Panc1 (cell line): ENCODE results near the gene NUDT19. TPM values are rescaled to one million over a fixed set of nuclear protein-coding genes. Genes with fewer than 3 reads are reported as not detected.

Experiments
- ATAC-seq: fragments of 200-7000 bp; cut with Tn5 transposase; 2 replicates; pipeline ENCODE4 v1.9.1; 2020; ENCODE audit warnings: mild to moderate bottlenecking, moderate library complexity
- BruUV-seq: library from RNA; stranded (reverse); fragments of 400-500 nt; replicated peaks from 2 replicates; lab custom pipeline; 2021; lab: Mats Ljungman, UMichigan
- CTCF ChIA-PET: fragments of 300-600 bp; sonication (Branson Sonifier 250); formaldehyde crosslinking; loops from one replicate; lab custom pipeline; 2022; ENCODE audit warnings: antibody characterized with exemption; lab: Charles Lee
- POLR2A ChIA-PET: fragments of 300-600 bp; sonication (Branson Sonifier 250); formaldehyde crosslinking; loops from one replicate; lab custom pipeline; 2022; ENCODE audit warnings: antibody characterized with exemption; lab: Charles Lee
- DNase-seq: peaks from one replicate; pipeline ENCODE4 v3.0.0-alpha.2; 2010; ENCODE audit warnings: low read depth, low spot score
- H3K27ac ChIP-seq: 2 replicates; pipeline ENCODE4 v1.5.1; 2011; ENCODE audit warnings: mild to moderate bottlenecking, low read length, inconsistent platforms
- H3K27me3 ChIP-seq: fragments of 200-500 bp; sonication (Bioruptor generic); 2 replicates; pipeline ENCODE4 v1.6.0; 2014; ENCODE audit warnings: low read length, inconsistent platforms; ENCODE audit not compliant: control insufficient read depth, insufficient read depth
- H3K36me3 ChIP-seq: fragments of 200-500 bp; sonication (Bioruptor generic); 2 replicates; pipeline ENCODE4 v1.5.1; 2014; ENCODE audit warnings: inconsistent platforms, mild to moderate bottlenecking, low read length, moderate library complexity; ENCODE audit not compliant: control insufficient read depth, insufficient read depth
- H3K4me1 ChIP-seq: 2 replicates; pipeline ENCODE4 v1.5.1; 2011; ENCODE audit warnings: inconsistent platforms, mild to moderate bottlenecking, low read length, moderate library complexity; ENCODE audit not compliant: control insufficient read depth, insufficient read depth
- H3K4me3 ChIP-seq, 2 experiments: 2 replicates each; pipeline ENCODE4 v1.5.1; 2011 to 2012; ENCODE audit warnings: low read depth in 2 of 2, low read length in 2 of 2, mild to moderate bottlenecking in 2 of 2, inconsistent platforms in 1 of 2, moderate library complexity in 1 of 2
- H3K9me3 ChIP-seq: fragments of 200-500 bp; sonication (Bioruptor generic); 2 replicates; pipeline ENCODE4 v1.5.1; 2014; ENCODE audit warnings: low read depth, mild to moderate bottlenecking, inconsistent platforms, low read length, moderate library complexity; ENCODE audit not compliant: control insufficient read depth, insufficient read depth
- POLR2AphosphoS5 ChIP-seq: IDR thresholded peaks from 2 replicates; pipeline ENCODE4 v1.6.1; 2012; ENCODE audit warnings: mild to moderate bottlenecking, low read depth, low read length, moderate library complexity
- SIN3A ChIP-seq: IDR thresholded peaks from 2 replicates; pipeline ENCODE4 v1.6.1; 2012; ENCODE audit warnings: low read depth, mild to moderate bottlenecking, low read length, moderate library complexity, borderline replicate concordance; ENCODE audit not compliant: insufficient read depth
- TCF7L2 ChIP-seq: IDR thresholded peaks from 2 replicates; pipeline ENCODE4 v1.6.1; 2011; ENCODE audit warnings: mild to moderate bottlenecking, low read depth, low read length, inconsistent platforms
- in situ Hi-C: cut with HindIII; loops from 2 replicates; pipeline ENCODE4 v1.10.0; 2016; ENCODE audit warnings: low sequenced_read_pairs, low pct_unique_long_range_greater_than_20kb
- intact Hi-C: fragments of 100-400 bp; cut with micrococcal nuclease; formaldehyde crosslinking; loops from one replicate; pipeline ENCODE4 v1.10.0; 2022; ENCODE audit not compliant: unreplicated experiment
- total RNA-seq: library from RNA; stranded (reverse); gene quantifications from one replicate; pipeline ENCODE4 v1.2.1, GENCODE V29; 2021; ENCODE audit not compliant: unreplicated experiment
- TF ChIP-seq, protein P1 (sequence below): fragments of 450-650 bp; IDR thresholded peaks from 2 replicates; pipeline ENCODE4 v1.5.1; 2017; ENCODE audit warnings: mild to moderate bottlenecking
- TF ChIP-seq, protein P2 (sequence below), 2 experiments: IDR thresholded peaks; 2 replicates each; pipeline ENCODE4 v1.6.1; 2011 to 2012; ENCODE audit warnings: low read depth in 2 of 2, control low read depth in 1 of 2, low read length in 1 of 2, mild to moderate bottlenecking in 1 of 2, moderate library complexity in 1 of 2; ENCODE audit not compliant: insufficient read depth in 1 of 2

Gene NUDT19
- total RNA-seq, 1 experiment from 2014 or later = 41.4 TPM

DNA sequence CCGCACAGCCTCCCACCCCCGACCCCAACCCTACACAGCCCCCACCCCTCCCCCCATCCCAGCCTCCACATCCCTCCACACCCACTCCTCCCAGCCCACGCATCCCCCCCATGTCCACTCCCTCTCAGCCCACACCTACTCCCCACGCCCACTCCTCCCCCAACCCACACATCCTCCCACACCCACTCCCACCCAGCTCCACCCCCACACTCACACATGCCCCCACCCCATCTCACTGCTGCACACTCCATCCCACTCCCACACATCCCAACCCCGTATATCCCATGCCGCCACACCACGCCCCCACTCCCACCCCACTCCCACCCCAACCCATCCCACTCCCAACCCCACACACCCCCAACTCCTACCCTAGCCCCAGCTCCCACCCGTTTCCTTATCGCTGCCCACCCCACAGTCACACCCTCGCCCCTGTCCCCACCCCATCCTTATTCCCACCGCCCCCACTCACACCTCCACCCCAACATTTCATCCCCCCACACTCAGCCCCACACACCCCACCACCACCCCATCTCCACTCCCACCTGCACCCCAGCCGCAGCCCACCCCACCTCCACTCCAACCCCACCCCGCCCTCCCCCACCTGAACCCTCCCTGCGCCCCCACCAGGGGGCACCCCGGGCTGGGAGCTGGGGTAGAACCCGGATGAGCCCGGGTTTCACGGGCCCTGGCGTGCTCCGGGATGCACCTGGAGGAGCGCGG is 28.8 kb downstream of the NUDT19 start:
- Histone ChIP-seq H3K9me3 (no peaks in the 10 kb centered on the region), H3K4me3 (no peak overlapping the region), H3K27me3 (no peaks in the 10 kb centered on the region), H3K4me1 (no peaks in the 10 kb centered on the region), H3K36me3 (no peaks in the 10 kb centered on the region), H3K27ac (no peak overlapping the region)
- no peak for DNase-seq
- ATAC-seq = no peak
- BruUV-seq = no TSS peak
- ChIA-PET POLR2A (no interaction called here), CTCF (interaction anchor here (0.7 kb wide), 1 partner anchor 245 kb away, joined by 3 read pairs; no protein-coding TSS in a partner anchor)
- TF ChIP-seq, protein P1, sequence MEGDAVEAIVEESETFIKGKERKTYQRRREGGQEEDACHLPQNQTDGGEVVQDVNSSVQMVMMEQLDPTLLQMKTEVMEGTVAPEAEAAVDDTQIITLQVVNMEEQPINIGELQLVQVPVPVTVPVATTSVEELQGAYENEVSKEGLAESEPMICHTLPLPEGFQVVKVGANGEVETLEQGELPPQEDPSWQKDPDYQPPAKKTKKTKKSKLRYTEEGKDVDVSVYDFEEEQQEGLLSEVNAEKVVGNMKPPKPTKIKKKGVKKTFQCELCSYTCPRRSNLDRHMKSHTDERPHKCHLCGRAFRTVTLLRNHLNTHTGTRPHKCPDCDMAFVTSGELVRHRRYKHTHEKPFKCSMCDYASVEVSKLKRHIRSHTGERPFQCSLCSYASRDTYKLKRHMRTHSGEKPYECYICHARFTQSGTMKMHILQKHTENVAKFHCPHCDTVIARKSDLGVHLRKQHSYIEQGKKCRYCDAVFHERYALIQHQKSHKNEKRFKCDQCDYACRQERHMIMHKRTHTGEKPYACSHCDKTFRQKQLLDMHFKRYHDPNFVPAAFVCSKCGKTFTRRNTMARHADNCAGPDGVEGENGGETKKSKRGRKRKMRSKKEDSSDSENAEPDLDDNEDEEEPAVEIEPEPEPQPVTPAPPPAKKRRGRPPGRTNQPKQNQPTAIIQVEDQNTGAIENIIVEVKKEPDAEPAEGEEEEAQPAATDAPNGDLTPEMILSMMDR = no peak
- no peak for TF ChIP-seq SIN3A
- no peak for TF ChIP-seq TCF7L2
- no peak for TF ChIP-seq POLR2AphosphoS5
- TF ChIP-seq, protein P2, sequence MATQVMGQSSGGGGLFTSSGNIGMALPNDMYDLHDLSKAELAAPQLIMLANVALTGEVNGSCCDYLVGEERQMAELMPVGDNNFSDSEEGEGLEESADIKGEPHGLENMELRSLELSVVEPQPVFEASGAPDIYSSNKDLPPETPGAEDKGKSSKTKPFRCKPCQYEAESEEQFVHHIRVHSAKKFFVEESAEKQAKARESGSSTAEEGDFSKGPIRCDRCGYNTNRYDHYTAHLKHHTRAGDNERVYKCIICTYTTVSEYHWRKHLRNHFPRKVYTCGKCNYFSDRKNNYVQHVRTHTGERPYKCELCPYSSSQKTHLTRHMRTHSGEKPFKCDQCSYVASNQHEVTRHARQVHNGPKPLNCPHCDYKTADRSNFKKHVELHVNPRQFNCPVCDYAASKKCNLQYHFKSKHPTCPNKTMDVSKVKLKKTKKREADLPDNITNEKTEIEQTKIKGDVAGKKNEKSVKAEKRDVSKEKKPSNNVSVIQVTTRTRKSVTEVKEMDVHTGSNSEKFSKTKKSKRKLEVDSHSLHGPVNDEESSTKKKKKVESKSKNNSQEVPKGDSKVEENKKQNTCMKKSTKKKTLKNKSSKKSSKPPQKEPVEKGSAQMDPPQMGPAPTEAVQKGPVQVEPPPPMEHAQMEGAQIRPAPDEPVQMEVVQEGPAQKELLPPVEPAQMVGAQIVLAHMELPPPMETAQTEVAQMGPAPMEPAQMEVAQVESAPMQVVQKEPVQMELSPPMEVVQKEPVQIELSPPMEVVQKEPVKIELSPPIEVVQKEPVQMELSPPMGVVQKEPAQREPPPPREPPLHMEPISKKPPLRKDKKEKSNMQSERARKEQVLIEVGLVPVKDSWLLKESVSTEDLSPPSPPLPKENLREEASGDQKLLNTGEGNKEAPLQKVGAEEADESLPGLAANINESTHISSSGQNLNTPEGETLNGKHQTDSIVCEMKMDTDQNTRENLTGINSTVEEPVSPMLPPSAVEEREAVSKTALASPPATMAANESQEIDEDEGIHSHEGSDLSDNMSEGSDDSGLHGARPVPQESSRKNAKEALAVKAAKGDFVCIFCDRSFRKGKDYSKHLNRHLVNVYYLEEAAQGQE (IDR thresholded peaks at IDR 0.05; ENCODE audit: insufficient read depth in 1 of 2, low read depth in 2 of 2, low read length in 1 of 2) = no peak
- in situ Hi-C loops (no loop called here), intact Hi-C loops (no loop called here)

DNA sequence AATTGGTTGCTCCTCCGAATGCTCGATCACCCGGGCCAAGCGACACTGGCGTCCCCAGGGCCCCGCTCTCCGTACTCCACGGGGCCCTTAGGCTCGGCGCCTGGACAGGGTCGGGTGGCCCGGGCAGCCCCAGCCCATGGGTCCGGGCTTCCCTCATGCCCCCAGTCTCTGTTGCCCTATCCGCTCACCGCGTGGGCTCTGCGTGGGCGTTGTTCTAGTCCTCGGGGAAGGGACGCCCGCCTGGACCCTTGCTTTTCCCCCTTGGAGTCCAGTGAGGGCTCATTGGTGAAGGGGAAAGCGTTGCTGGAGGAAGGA is 29.3 kb downstream of the NUDT19 start:
- no peak for ATAC-seq
- TF ChIP-seq POLR2AphosphoS5 (no peak), TCF7L2 (no peak), SIN3A (no peak)
- TF ChIP-seq, protein P2 (IDR thresholded peaks at IDR 0.05; ENCODE audit: insufficient read depth in 1 of 2, low read depth in 2 of 2, low read length in 1 of 2) = no peak
- TF ChIP-seq, protein P1 = no peak
- no TSS peak for BruUV-seq

More for the DNA sequence above, 29.3 kb downstream of the NUDT19 start:
- intact Hi-C loops = no loop called here
- no peak for DNase-seq
- no peaks in the 10 kb centered on the region for H3K4me1 ChIP-seq
- H3K36me3 ChIP-seq = no peaks in the 10 kb centered on the region
- H3K9me3 ChIP-seq = no peaks in the 10 kb centered on the region
- H3K4me3 ChIP-seq = no peak overlapping the region
- POLR2A ChIA-PET = no interaction called here
- CTCF ChIA-PET = no interaction called here
- in situ Hi-C loops = no loop called here
- no peak overlapping the region for H3K27ac ChIP-seq
- no peaks in the 10 kb centered on the region for H3K27me3 ChIP-seq
